NCI-H2196 treated with DMSO at 0.1 percent for 48 hours (cell line): Measurements from ENCODE around the gene CCDC66.

Experiments used
- DNase-seq: peaks from one replicate; lab custom pipeline; 2025; ENCODE audit not compliant: unreplicated experiment; lab: John Stamatoyannopoulos, UW

The CCDC66 gene

GRCh38 chr3:56620371-56620770, 63.4 kb downstream of the CCDC66 start:
- no peak for DNase-seq

DNA sequence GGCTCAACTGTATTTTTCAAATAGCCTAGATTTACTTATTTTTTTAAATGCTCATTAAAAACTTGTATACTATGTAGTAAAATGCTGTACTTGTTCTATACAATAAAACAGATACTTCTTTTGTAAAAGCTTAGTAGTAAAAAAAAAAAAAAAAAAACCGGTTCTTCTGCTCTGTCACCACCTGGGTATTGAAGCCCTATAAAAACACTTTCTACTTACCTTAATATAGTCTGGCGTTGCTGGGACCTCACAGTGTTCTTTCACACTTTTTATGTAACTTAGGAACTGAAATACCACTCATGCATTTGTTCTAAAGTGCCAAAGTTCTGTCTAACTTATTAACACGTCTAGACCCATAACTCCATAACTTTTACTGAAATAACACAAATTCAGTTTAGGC, 64.7 kb downstream of the CCDC66 start:
- DNase-seq = no peak

DNA sequence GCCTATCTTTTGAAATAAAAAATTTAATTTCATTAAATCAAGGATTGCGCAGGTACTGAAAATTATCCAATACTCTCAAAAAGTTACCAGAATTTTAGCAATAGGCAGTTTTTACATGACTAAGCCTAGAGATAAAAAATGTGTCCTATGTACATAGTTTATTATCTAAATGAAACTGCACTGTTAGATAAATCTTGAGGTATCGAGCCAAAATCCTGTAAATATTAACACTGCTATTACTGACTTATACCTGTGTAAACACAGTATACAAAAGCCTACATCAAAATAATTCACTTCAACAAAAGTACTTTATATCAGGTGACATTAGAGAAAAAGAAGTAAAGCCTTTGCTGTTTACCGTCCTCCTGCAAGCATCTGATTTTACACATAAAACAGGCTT, 65.4 kb downstream of the CCDC66 start:
- no peak for DNase-seq

- DNase-seq = no peak
Observed at GRCh38 chr3:56624725-56625124, 67.8 kb downstream of the CCDC66 start.

DNA sequence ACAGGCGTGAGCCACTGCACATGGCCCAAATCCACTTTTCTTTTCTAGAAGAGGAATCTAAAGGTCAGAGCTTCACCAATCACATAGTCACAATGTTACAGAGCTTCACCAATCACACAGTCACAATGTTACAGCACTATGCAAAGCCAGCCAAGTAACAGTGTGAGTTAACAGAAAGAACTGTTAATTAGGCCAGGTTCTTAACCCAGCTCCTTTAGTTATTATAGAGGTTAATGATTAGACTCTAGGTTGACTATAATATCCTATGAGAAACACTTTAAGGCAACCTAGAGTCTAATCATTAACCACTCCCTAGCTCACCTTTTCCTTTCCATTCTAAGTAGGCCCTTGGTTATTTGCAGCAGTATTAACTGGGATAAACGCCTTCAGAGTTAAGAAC, 72.1 kb downstream of the CCDC66 start:
- DNase-seq = no peak

GRCh38 chr3:56629451-56629850, 72.5 kb downstream of the CCDC66 start:
- DNase-seq = no peak

DNA sequence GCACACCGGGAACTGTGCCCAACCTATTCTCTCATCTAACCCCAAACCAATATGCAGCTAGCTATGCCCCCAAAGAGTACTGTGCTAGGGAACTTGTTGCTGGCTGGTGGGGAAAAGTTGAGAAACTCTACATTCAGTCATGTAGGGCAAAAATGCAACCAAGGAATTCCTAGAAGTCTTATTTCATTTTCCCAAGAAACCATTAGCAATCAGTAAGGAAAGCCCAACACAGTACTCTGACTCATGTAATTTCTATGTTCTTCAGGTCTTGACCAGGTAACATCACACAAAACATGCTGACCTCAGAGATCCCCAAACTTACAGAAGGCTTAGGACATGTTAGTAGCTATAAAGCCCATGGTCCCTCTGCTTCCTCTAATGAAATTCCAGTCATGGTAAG, 74.0 kb downstream of the CCDC66 start:
- DNase-seq = no peak

DNA sequence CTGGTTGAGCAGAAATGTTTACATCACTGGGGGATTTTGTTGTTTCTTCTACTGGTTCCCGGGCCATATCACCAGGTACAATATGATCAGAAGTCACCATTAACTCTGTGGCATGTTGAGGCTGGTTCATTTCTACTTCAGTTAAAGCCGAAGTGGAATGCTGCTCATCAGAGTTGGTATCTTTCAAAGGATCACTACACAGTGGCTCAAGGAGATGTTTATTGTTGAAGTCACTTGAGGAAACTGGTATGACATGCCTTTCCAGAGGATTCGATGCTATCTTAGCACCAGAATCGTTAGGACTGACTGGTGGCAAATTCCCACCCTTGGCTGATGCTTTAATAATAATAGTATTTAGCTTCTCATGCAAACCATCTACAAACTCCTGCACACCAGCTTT, 76.2 kb downstream of the CCDC66 start:
- no peak for DNase-seq

DNA sequence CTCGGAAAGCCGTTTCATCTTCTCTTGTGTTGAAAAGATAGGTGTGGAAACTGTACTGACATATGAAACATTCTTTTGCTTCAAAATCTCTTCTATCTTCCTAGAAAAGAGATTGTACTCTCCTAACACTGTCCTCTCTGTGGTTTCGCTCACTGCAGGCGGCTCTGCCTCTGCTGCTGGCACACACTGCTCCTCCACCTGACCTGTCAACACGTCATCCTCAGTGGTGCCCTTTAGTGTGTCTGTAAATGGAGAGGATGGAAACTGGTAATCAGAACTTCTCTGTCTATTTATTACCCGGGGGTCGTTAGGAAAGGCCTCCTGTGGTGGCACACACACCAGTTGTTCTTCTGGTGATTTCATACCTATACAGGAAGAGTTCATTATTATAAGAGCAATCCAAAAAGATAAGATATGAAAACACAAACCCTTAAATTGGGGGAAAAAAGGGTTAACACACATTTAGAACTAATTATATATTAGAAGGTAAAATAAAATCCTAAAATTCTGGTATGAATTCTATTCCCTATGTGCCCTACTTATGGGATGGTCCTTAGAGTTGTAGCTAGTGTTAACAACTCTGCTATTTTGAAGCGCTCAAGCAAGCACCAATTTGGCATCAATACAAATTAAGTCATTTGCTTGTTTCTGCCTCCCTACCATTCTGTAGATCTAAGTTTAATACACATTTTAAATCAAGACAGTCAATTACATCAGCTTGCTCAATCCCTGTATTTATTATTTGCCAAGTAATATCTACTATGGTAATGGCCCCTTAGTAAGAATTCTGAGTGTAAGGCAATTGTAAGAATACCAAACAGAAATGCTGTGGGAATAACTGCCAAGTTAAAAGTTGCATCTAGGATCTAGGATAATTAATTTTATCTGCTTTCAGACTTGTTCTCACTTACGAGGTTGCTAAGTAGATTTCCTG, 76.9 kb downstream of the CCDC66 start:
- no peak for DNase-seq

DNA sequence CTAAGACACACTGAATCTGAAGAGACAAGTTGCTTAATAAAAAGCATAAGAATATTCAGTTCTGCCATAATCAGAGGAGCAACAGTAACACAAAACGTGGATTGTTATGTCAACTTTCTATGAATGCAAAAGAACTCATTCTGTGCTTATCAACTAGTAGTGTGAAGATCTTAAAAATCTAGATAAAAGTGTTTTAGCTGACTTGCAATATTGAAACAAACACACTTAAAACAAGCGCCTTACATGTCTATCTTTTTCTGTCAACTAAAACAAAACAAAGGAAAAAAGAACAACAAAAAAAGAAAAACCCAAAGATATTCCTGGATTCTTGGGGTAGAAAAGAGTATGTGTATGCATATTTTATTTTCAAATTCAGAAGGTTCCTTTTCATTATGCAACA, 88.4 kb downstream of the CCDC66 start:
- DNase-seq = no peak

DNA sequence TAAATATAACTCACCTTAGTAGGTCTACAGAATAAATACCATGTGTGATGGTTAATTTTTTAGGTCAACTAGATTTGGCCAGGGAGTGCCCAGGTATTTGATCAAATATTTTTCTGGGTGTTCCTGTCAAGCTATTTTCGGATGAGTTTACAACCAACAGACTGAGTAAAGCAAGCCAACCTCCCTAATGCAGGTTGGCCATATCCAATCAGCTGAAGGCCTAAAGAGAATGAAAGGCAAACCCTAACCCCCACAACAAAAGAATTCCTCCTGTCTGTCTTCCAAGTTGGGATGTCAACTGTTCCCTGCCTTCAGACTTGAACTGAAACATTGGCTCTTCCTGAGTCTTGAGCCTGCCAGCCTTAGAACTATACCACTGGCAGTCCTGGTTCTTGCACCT, 97.5 kb downstream of the CCDC66 start:
- DNase-seq = no peak

GRCh38 chr3:56655709-56656108, 98.7 kb downstream of the CCDC66 start:
- no peak for DNase-seq

GRCh38 chr3:56664823-56665222, 107.8 kb downstream of the CCDC66 start:
- no peak for DNase-seq

DNA sequence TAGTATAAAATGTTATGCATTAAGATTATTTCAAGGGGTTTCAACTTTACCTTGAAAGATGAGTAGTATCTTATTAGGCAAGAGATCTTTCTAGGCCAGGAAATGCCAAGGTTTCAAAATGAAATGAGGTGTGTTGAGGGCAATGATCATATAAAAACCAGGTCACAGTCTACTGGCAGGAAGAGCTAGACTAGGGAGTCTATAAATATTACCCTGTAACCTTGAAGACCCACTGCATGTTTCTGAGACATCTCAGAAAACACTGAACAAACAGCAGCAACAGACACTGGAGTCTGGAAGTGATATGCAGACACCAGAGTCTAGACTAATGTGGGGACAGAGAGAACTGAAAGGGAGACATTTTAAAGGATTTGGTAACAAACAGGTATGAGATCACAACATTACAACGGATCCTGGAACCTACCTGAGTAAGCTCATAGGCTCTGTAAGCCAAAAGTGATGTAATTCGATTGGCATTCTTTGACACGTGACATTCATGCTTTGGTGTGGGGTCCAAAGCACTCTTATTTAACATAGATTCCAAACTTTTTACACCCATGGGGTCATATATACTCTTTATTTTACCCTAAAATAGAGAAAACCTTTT, 111.1 kb downstream of the CCDC66 start:
- no peak for DNase-seq
